ENCODE results near the gene C10orf88. TPM values are rescaled to one million over a fixed set of nuclear protein-coding genes. Genes with fewer than 3 reads are reported as not detected.

Gene C10orf88
- polyA plus RNA-seq, 4 donors, result 2.7 to 9.1 (median 4.8) TPM

DNA sequence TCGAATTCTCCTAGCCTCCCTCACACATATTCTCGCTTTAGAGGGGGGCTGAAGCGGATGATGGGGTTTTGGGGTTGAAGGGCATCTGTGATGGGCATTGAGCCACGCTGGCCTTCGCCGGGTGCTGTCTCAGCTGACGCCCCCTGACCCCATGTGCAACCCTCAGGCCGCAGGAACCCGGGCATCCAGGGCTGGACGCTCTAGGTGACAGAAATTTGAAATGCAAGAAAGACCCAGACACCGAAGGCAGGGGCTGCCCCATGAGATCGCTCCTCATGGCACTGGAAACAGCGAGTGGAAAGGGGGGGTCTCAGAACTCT lies 664 bp upstream of the C10orf88 start:
- Histone ChIP-seq H3K4me3 (ENCODE audit: low read depth in 1 of 3, low read length in 3 of 3) (peak overlapping the region in 1 of 3 donors; percentile 93), H3K27ac (ENCODE audit: low read depth in 1 of 3, low read length in 2 of 3) (peak overlapping the region in 1 of 3 donors; percentile 24), H3K36me3 (ENCODE audit: control insufficient read depth in 3 of 3, insufficient read depth in 2 of 3, low read depth in 1 of 3, low read length in 3 of 3) (no peaks in the 10 kb centered on the region), H3K4me1 (ENCODE audit: control insufficient read depth in 3 of 3, insufficient read depth in 2 of 3, low read depth in 1 of 3, low read length in 2 of 3) (peaks cover 0 to 8% (median 3%) of the 10 kb centered on the region in 3 donors), H3K27me3 (ENCODE audit: control insufficient read depth in 3 of 3, insufficient read depth in 3 of 3, low read length in 3 of 3) (peaks cover 0 to 6% (median 0%) of the 10 kb centered on the region in 3 donors), H3K9me3 (ENCODE audit: control insufficient read depth in 2 of 2, insufficient read depth in 1 of 2, low read depth in 1 of 2, low read length in 1 of 2) (peaks cover 0 to 8% of the 10 kb centered on the region in 2 donors)
- WGBS, 3 donors, result 68 to 82% (median 75%) methylated on average over 13 of the region's 13 CpGs
- no peak for DNase-seq
- FAIRE-seq, result no peak

DNA sequence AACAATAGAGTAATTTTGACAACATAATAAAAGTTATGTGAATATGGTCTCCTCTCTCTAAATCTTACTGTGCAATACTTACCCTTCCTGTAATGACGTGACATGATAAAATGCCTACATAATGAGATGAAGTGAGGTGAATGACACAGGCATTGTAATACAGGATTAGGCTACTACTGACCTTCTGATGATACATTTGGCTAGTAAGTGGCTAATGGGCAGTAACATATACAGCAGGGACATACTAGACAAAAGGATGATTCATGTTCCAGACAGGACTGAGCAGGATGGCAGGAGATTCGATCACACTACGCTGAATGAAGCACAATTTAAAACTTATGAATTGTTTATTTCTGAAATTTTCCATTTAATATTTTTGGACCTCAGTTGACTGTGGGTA lies 4.7 kb downstream of the C10orf88 start:
- peaks cover 0 to 3% (median under 1%) of the 10 kb centered on the region in 3 donors for H3K4me1 ChIP-seq (ENCODE audit: control insufficient read depth in 3 of 3, insufficient read depth in 2 of 3, low read depth in 1 of 3, low read length in 2 of 3)
- peaks cover 0 to 3% (median 2%) of the 10 kb centered on the region in 3 donors for H3K36me3 ChIP-seq (ENCODE audit: control insufficient read depth in 3 of 3, insufficient read depth in 2 of 3, low read depth in 1 of 3, low read length in 3 of 3)
- FAIRE-seq (no peak), DNase-seq (no peak)
- no peak overlapping the region for H3K4me3 ChIP-seq (ENCODE audit: low read depth in 1 of 3, low read length in 3 of 3)
- H3K27ac ChIP-seq (ENCODE audit: low read depth in 1 of 3, low read length in 2 of 3), result no peak overlapping the region
- H3K9me3 ChIP-seq (ENCODE audit: control insufficient read depth in 2 of 2, insufficient read depth in 1 of 2, low read depth in 1 of 2, low read length in 1 of 2), result peaks cover 0 to under 1% of the 10 kb centered on the region in 2 donors
- WGBS, 3 donors, result 95 to 98% (median 96%) methylated on average over 3 of the region's 3 CpGs
- no peaks in the 10 kb centered on the region for H3K27me3 ChIP-seq (ENCODE audit: control insufficient read depth in 3 of 3, insufficient read depth in 3 of 3, low read length in 3 of 3)

DNA sequence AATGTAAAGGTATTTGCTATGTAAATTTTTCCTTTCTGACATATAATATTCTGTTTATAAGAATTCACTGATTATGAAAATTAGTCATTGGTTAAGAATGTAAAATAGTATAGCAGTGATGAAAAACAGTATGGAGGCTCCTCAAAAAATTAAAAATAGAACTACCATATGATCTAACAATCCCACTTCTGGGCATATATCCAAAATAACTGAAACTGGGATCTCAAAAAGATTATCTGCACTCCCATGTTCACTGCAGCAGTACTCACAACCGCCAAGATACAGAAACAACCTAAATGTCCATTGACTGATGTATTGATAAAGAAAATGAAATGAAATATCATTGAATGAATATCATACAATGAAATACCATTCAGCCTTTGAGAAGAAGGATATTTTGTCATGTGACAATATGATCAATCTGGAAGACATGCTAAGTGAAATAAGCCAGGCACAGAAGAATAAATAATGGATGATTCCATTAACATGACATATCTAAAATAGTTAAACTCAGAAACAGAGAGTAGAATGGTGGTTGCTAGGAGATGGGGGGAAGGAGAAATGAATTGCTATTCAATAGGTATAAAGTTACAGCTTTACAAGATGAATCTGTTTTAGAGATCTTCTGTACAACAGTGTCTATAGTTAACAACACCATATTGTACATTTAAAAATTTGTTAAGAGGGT lies 14.0 kb downstream of the C10orf88 start:
- no peaks in the 10 kb centered on the region for H3K4me1 ChIP-seq (ENCODE audit: control insufficient read depth in 3 of 3, insufficient read depth in 2 of 3, low read depth in 1 of 3, low read length in 2 of 3)
- H3K27ac ChIP-seq (ENCODE audit: low read depth in 1 of 3, low read length in 2 of 3), result no peak overlapping the region
- H3K9me3 ChIP-seq (ENCODE audit: control insufficient read depth in 2 of 2, insufficient read depth in 1 of 2, low read depth in 1 of 2, low read length in 1 of 2), result no peaks in the 10 kb centered on the region
- FAIRE-seq (no peak), DNase-seq (no peak)
- H3K36me3 ChIP-seq (ENCODE audit: control insufficient read depth in 3 of 3, insufficient read depth in 2 of 3, low read depth in 1 of 3, low read length in 3 of 3), result peaks cover 0 to 6% (median 2%) of the 10 kb centered on the region in 3 donors
- WGBS, 3 donors, result 78 to 93% (median 88%) methylated on average over 1 of the region's 1 CpG
- H3K27me3 ChIP-seq (ENCODE audit: control insufficient read depth in 3 of 3, insufficient read depth in 3 of 3, low read length in 3 of 3), result no peaks in the 10 kb centered on the region
- no peak overlapping the region for H3K4me3 ChIP-seq (ENCODE audit: low read depth in 1 of 3, low read length in 3 of 3)

DNA sequence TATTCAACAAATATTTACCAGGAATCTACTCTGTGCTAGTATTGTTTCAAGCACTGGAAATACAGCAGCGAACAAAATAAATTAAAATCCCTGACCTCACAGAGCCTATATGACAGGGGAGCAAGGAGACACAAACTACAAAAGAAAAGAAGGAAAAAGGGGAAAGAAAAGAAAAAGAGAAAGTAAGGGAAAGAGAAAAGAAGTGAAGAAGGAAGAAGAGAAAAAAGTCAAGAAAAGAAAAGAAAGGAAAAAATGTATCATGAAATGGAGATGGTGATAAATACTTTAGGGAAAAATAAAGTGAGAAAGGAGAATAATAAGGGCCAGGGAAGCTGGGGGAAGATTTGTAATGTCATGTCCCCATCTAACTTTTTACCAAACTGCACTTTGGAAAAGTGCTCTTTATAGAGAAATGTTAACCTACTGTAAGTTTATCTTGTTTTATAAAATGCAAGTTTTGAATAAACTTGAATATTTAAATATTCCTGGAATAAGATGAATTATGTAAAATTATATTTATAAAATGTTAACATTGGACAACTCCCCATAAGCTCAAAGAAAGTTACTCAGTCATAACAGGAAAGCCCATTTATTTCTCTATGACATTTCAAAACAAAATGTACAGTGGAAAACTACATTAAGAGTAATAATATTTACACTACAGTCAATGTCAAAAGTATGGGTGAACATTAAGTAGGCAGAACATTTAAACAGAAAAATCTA lies 14.7 kb downstream of the C10orf88 start:
- H3K4me3 ChIP-seq (ENCODE audit: low read depth in 1 of 3, low read length in 3 of 3), result no peak overlapping the region
- WGBS, 3 donors, result 97 to 98% (median 98%) methylated on average over 1 of the region's 1 CpG
- H3K4me1 ChIP-seq (ENCODE audit: control insufficient read depth in 3 of 3, insufficient read depth in 2 of 3, low read depth in 1 of 3, low read length in 2 of 3), result no peaks in the 10 kb centered on the region
- H3K27ac ChIP-seq (ENCODE audit: low read depth in 1 of 3, low read length in 2 of 3), result no peak overlapping the region
- FAIRE-seq, result no peak
- peaks cover 0 to 6% (median 2%) of the 10 kb centered on the region in 3 donors for H3K36me3 ChIP-seq (ENCODE audit: control insufficient read depth in 3 of 3, insufficient read depth in 2 of 3, low read depth in 1 of 3, low read length in 3 of 3)
- H3K9me3 ChIP-seq (ENCODE audit: control insufficient read depth in 2 of 2, insufficient read depth in 1 of 2, low read depth in 1 of 2, low read length in 1 of 2), result no peaks in the 10 kb centered on the region
- DNase-seq, result no peak
- no peaks in the 10 kb centered on the region for H3K27me3 ChIP-seq (ENCODE audit: control insufficient read depth in 3 of 3, insufficient read depth in 3 of 3, low read length in 3 of 3)

DNA sequence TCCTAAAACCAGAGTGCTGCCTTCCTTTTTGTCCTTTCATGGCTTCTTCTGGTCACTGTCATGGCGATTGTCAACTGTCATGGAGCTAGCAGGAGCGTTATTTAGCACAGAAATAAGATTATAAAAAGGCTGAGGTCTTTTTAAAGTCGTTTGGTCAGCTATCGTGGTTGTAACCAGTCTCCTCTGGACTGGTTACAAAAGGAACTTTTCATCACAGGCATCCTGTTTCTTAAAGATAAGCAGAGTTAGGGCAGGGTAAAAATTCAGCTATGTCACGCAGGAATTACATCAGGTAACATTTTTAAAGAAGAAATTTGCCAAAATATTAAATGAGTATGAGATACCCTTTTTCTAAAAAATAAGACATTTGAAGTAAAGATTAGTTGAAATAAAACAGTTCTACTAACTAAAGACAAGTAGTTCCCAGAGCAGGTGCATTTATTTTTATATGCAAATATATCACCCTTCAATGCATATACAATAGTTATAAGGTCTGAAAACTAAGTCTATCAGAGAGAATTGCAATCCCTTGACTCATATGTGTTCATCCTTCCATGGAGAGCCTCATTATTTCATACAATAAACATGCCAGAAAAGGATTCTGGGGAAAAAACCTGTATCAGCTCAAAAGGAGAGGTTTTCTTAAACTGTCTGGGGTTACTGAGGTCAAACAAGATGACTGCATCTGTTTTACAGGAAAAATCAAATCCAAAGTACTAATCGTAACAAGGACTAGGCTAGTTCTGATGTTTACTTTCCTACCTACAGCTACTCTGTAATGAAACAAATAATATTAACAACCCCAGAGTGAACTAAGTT lies 22.7 kb downstream of the C10orf88 start:
- Histone ChIP-seq H3K4me3 (ENCODE audit: low read depth in 1 of 3, low read length in 3 of 3) (no peak overlapping the region), H3K9me3 (ENCODE audit: control insufficient read depth in 2 of 2, insufficient read depth in 1 of 2, low read depth in 1 of 2, low read length in 1 of 2) (peaks cover 0 to 2% of the 10 kb centered on the region in 2 donors), H3K4me1 (ENCODE audit: control insufficient read depth in 3 of 3, insufficient read depth in 2 of 3, low read depth in 1 of 3, low read length in 2 of 3) (no peaks in the 10 kb centered on the region), H3K27me3 (ENCODE audit: control insufficient read depth in 3 of 3, insufficient read depth in 3 of 3, low read length in 3 of 3) (no peaks in the 10 kb centered on the region), H3K36me3 (ENCODE audit: control insufficient read depth in 3 of 3, insufficient read depth in 2 of 3, low read depth in 1 of 3, low read length in 3 of 3) (peaks cover 0 to 2% (median 0%) of the 10 kb centered on the region in 3 donors), H3K27ac (ENCODE audit: low read depth in 1 of 3, low read length in 2 of 3) (no peak overlapping the region)
- 76 to 82% (median 78%) methylated on average over 6 of the region's 6 CpGs for WGBS, 3 donors
- no peak for FAIRE-seq
- DNase-seq, result no peak

DNA sequence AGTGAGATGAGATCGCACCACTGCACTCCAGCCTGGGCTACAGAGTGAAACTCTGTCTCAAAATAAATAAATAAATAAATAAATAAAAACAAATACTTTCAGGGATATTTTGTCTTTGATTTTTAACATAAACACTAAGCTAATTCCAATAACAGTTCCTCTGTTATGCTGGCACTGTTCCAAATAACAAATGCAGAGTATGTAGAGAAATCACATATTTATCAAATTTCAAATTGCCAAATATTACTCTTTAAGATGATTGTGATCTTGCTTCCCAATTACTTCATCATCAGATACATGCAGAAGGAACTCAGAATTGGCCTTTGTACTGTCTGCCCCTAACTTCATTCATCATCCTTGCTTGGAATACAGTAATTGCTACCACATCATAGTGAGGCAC lies 23.9 kb downstream of the C10orf88 start:
- H3K27ac ChIP-seq (ENCODE audit: low read depth in 1 of 3, low read length in 2 of 3), result no peak overlapping the region
- H3K9me3 ChIP-seq (ENCODE audit: control insufficient read depth in 2 of 2, insufficient read depth in 1 of 2, low read depth in 1 of 2, low read length in 1 of 2), result peaks cover 0 to 2% of the 10 kb centered on the region in 2 donors
- no peak overlapping the region for H3K4me3 ChIP-seq (ENCODE audit: low read depth in 1 of 3, low read length in 3 of 3)
- peaks cover 0 to 2% (median 0%) of the 10 kb centered on the region in 3 donors for H3K36me3 ChIP-seq (ENCODE audit: control insufficient read depth in 3 of 3, insufficient read depth in 2 of 3, low read depth in 1 of 3, low read length in 3 of 3)
- DNase-seq, result no peak
- no peaks in the 10 kb centered on the region for H3K4me1 ChIP-seq (ENCODE audit: control insufficient read depth in 3 of 3, insufficient read depth in 2 of 3, low read depth in 1 of 3, low read length in 2 of 3)
- 96 to 100% (median 97%) methylated on average over 1 of the region's 1 CpG for WGBS, 3 donors
- no peaks in the 10 kb centered on the region for H3K27me3 ChIP-seq (ENCODE audit: control insufficient read depth in 3 of 3, insufficient read depth in 3 of 3, low read length in 3 of 3)
- FAIRE-seq, result no peak

DNA sequence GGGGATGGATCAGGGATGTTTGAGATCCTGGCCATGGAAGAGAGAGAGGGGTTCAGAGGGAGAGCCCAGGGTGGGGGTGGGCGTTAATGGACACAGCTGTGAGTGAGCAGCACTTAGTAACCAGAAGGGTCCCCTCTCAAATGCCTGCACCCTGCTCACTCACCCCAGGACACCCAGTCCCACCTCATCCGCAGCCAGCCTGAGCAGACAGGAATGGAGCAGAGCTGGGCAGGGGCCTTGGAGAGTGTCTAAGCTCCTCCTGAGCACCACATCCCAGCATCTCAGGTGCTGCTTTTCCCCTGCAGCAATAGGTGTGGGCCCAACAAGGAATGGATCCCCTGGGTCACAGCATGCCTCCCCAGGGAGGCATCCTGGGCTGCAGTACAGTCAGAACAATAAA lies 38.3 kb downstream of the C10orf88 start:
- Histone ChIP-seq H3K4me1 (ENCODE audit: control insufficient read depth in 3 of 3, insufficient read depth in 2 of 3, low read depth in 1 of 3, low read length in 2 of 3) (no peaks in the 10 kb centered on the region), H3K4me3 (ENCODE audit: low read depth in 1 of 3, low read length in 3 of 3) (no peak overlapping the region), H3K27ac (ENCODE audit: low read depth in 1 of 3, low read length in 2 of 3) (no peak overlapping the region), H3K36me3 (ENCODE audit: control insufficient read depth in 3 of 3, insufficient read depth in 2 of 3, low read depth in 1 of 3, low read length in 3 of 3) (no peaks in the 10 kb centered on the region), H3K27me3 (ENCODE audit: control insufficient read depth in 3 of 3, insufficient read depth in 3 of 3, low read length in 3 of 3) (no peaks in the 10 kb centered on the region), H3K9me3 (ENCODE audit: control insufficient read depth in 2 of 2, insufficient read depth in 1 of 2, low read depth in 1 of 2, low read length in 1 of 2) (peaks cover 0 to 4% of the 10 kb centered on the region in 2 donors)
- no peak for DNase-seq
- 56 to 63% (median 63%) methylated on average over 2 of the region's 2 CpGs for WGBS, 3 donors
- FAIRE-seq, result no peak

DNA sequence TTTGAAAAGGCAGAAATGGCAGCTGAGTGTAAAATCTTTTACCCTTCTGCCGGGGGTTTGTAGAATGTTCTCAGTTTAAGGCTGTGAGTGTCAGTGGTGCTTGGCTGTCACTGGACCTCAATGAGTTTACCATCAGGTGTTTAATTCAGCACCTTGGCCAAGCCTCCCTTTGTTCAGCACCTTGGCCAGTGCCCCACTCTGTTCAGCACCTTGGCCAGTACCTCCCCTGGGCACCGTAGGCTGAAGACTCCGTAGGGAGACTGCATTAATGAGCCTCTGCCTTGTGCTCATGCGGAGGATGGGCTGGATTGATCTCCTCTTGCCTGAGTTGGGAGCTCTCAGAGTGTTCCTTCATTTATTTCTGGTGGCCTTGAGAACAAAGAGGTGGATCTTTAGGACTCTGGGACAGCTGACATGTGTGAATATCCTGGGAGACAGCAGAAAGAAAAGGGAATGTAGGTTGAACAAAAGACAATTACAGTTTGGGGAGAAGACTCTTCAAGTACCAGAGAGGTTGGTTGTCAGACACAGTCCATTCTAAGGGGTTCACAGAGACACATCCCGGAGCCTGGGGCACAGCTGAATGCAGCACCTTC lies 42.0 kb downstream of the C10orf88 start:
- DNase-seq (peak; percentile 34 to 71), FAIRE-seq (no peak)
- Histone ChIP-seq H3K9me3 (ENCODE audit: control insufficient read depth in 2 of 2, insufficient read depth in 1 of 2, low read depth in 1 of 2, low read length in 1 of 2) (peaks cover 0 to under 1% of the 10 kb centered on the region in 2 donors), H3K27me3 (ENCODE audit: control insufficient read depth in 3 of 3, insufficient read depth in 3 of 3, low read length in 3 of 3) (no peaks in the 10 kb centered on the region), H3K4me3 (ENCODE audit: low read depth in 1 of 3, low read length in 3 of 3) (no peak overlapping the region), H3K36me3 (ENCODE audit: control insufficient read depth in 3 of 3, insufficient read depth in 2 of 3, low read depth in 1 of 3, low read length in 3 of 3) (no peaks in the 10 kb centered on the region), H3K27ac (ENCODE audit: low read depth in 1 of 3, low read length in 2 of 3) (no peak overlapping the region), H3K4me1 (ENCODE audit: control insufficient read depth in 3 of 3, insufficient read depth in 2 of 3, low read depth in 1 of 3, low read length in 2 of 3) (no peaks in the 10 kb centered on the region)
- WGBS, 3 donors, result 21 to 33% (median 31%) methylated on average over 5 of the region's 5 CpGs

Data from small intestine (tissue), 7 donors.